GM12865 (cell line): ENCODE measurements around the gene PEX12.
"Not testable (repeated sequence)": the region's sequence is repeated elsewhere in the genome, so short reads cannot be mapped to it uniquely, and the experiment has no call there.

Experiments
- DNase-seq: peaks from one replicate; pipeline ENCODE4 v3.0.0; 2010; ENCODE audit warnings: low read depth
- H3K4me3 ChIP-seq: 2 replicates; pipeline ENCODE4 v1.5.1; 2011; ENCODE audit warnings: mild to moderate bottlenecking, low read depth, low read length, control low read depth
- TF ChIP-seq, protein P1 (sequence below): IDR thresholded peaks from 2 replicates; pipeline ENCODE4 v1.5.1; 2011; ENCODE audit warnings: low read length, control low read depth, low read depth, inconsistent platforms; ENCODE audit not compliant: insufficient read depth; ENCODE audit errors: missing control alignments

PEX12 gene

DNA sequence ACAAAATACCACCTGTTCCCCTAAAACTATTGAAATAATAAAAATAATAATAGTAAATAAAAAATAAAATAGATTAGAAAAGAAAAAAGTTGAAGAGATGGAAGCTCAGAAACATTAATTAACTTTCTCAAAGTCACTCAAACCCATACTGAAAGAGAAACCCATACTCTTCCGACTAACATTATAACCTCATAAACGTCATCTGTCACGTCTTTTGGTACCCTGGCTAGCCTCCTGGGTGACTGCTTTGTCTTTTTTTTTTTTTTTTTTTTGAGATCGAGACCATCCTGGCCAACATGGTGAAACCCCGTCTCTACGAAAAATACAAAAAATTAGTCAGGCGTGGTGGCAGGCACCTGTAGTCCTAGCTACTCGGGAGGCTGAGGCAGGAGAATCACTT, 48.5 kb downstream of the PEX12 start:
- TF ChIP-seq, protein P1, sequence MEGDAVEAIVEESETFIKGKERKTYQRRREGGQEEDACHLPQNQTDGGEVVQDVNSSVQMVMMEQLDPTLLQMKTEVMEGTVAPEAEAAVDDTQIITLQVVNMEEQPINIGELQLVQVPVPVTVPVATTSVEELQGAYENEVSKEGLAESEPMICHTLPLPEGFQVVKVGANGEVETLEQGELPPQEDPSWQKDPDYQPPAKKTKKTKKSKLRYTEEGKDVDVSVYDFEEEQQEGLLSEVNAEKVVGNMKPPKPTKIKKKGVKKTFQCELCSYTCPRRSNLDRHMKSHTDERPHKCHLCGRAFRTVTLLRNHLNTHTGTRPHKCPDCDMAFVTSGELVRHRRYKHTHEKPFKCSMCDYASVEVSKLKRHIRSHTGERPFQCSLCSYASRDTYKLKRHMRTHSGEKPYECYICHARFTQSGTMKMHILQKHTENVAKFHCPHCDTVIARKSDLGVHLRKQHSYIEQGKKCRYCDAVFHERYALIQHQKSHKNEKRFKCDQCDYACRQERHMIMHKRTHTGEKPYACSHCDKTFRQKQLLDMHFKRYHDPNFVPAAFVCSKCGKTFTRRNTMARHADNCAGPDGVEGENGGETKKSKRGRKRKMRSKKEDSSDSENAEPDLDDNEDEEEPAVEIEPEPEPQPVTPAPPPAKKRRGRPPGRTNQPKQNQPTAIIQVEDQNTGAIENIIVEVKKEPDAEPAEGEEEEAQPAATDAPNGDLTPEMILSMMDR: no peak
- no peak for DNase-seq

DNA sequence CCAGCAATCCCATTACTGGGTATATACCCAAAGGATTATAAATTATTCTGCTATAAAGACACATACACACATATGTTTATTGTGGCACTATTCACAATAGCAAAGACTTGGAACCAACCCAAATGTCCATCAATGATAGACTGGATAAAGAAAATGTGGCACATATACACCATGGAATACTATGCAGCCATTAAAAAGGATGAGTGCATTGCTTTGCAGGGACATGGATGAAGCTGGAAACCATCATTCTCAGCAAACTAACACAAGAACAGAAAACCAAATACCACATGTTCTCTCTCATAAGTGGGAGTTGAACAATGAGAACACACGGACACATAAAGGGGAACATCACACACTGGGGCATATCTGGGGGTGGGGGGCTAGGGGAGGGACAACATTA, 49.0 kb downstream of the PEX12 start:
- not testable (repeated sequence) for DNase-seq

More for the DNA sequence above, 48.5 kb downstream of the PEX12 start:
- H3K4me3 ChIP-seq: no peak overlapping the region

More for the DNA sequence above, 49.0 kb downstream of the PEX12 start:
- not testable (repeated sequence) for H3K4me3 ChIP-seq
